Liver (tissue), 9 donors: ENCODE data around the gene CYP2C18. TPM values are rescaled to one million over a fixed set of nuclear protein-coding genes. Genes with fewer than 3 reads are reported as not detected.

Experiments
- DNase-seq: peaks from one replicate; pipeline ENCODE4 v3.0.0-alpha.2; 2017; ENCODE audit warnings: low spot score
- H3K27ac ChIP-seq, 2 donors: one replicate each; pipeline ENCODE4 v1.7.0; 2013; ENCODE audit warnings: inconsistent platforms in 2 of 2, low read length in 2 of 2, control low read depth in 1 of 2, low read depth in 1 of 2, mild to moderate bottlenecking in 1 of 2
- H3K27me3 ChIP-seq, 4 donors: one replicate each; pipeline versions ENCODE4 v1.6.1 to v1.7.0; 2013; ENCODE audit warnings: low read length in 3 of 4, inconsistent platforms in 1 of 4, mild to moderate bottlenecking in 1 of 4, moderate library complexity in 1 of 4; ENCODE audit not compliant: control insufficient read depth in 4 of 4, insufficient read depth in 4 of 4
- H3K36me3 ChIP-seq, 4 donors: one replicate each; pipeline versions ENCODE4 v1.6.1 to v1.7.0; 2013; ENCODE audit warnings: low read length in 3 of 4, mild to moderate bottlenecking in 3 of 4, low read depth in 1 of 4, moderate library complexity in 1 of 4; ENCODE audit not compliant: control insufficient read depth in 4 of 4, insufficient read depth in 3 of 4
- H3K4me1 ChIP-seq, 4 donors: one replicate each; pipeline versions ENCODE4 v1.6.1 to v1.7.0; 2013; ENCODE audit warnings: low read length in 3 of 4, mild to moderate bottlenecking in 3 of 4, moderate library complexity in 1 of 4; ENCODE audit not compliant: control insufficient read depth in 4 of 4, insufficient read depth in 4 of 4
- H3K4me3 ChIP-seq, 3 donors: one replicate each; pipeline versions ENCODE4 v1.6.1 to v1.7.0; 2013; ENCODE audit warnings: low read length in 3 of 3, control low read depth in 1 of 3, low read depth in 1 of 3, mild to moderate bottlenecking in 1 of 3
- H3K9ac ChIP-seq, 2 donors: one replicate each; pipeline ENCODE4 v1.7.0; 2013; ENCODE audit warnings: low read length in 2 of 2, mild to moderate bottlenecking in 2 of 2, moderate library complexity in 2 of 2, control low read depth in 1 of 2, low read depth in 1 of 2
- H3K9me3 ChIP-seq, 4 donors: one replicate each; pipeline versions ENCODE4 v1.6.1 to v1.7.0; 2013; ENCODE audit warnings: low read length in 3 of 4; ENCODE audit not compliant: control insufficient read depth in 4 of 4
- EGR1 ChIP-seq, 2 donors: IDR thresholded peaks; 2 replicates each; pipeline ENCODE4 v1.6.1; 2016 to 2018; ENCODE audit warnings: antibody characterized with exemption in 2 of 2, low read depth in 2 of 2
- FOXA1 ChIP-seq: IDR thresholded peaks from 2 replicates; pipeline ENCODE4 v1.6.1; 2016; ENCODE audit warnings: antibody characterized with exemption
- FOXA2 ChIP-seq: IDR thresholded peaks from 2 replicates; pipeline ENCODE4 v1.6.1; 2016; ENCODE audit warnings: antibody characterized with exemption
- GABPA ChIP-seq, 2 donors: IDR thresholded peaks in 1 of 2; conservative IDR thresholded peaks in 1 of 2; 2 replicates each; pipeline ENCODE4 v1.6.1; 2016; ENCODE audit warnings: antibody characterized with exemption in 2 of 2, mild to moderate bottlenecking in 1 of 2, moderate library complexity in 1 of 2
- HNF4A ChIP-seq, 2 donors: conservative IDR thresholded peaks; 2 replicates each; pipeline ENCODE4 v1.6.1; 2016; ENCODE audit warnings: antibody characterized with exemption in 2 of 2, mild to moderate bottlenecking in 2 of 2
- JUND ChIP-seq, 2 donors: IDR thresholded peaks; 2 replicates each; pipeline ENCODE4 v1.6.1; 2016; ENCODE audit warnings: antibody characterized with exemption in 2 of 2
- NR2F2 ChIP-seq: IDR thresholded peaks from 2 replicates; pipeline ENCODE4 v1.6.1; 2016; ENCODE audit warnings: antibody characterized with exemption
- RAD21 ChIP-seq, 2 donors: IDR thresholded peaks; 2 replicates each; pipeline ENCODE4 v1.6.1; 2016; ENCODE audit warnings: antibody characterized with exemption in 2 of 2, mild to moderate bottlenecking in 2 of 2
- RXRA ChIP-seq, 2 donors: IDR thresholded peaks; 2 replicates each; pipeline ENCODE4 v1.6.1; 2017 to 2018; ENCODE audit warnings: antibody characterized with exemption in 2 of 2, mild to moderate bottlenecking in 1 of 2
- SP1 ChIP-seq: IDR thresholded peaks from 2 replicates; pipeline ENCODE4 v1.6.1; 2018; ENCODE audit warnings: antibody characterized with exemption, mild to moderate bottlenecking
- TAF1 ChIP-seq: conservative IDR thresholded peaks from 2 replicates; pipeline ENCODE4 v1.6.1; 2016; ENCODE audit warnings: antibody characterized with exemption, mild to moderate bottlenecking
- YY1 ChIP-seq: IDR thresholded peaks from 2 replicates; pipeline ENCODE4 v1.6.1; 2016; ENCODE audit warnings: antibody characterized with exemption, mild to moderate bottlenecking
- WGBS: extraction: QIAGEN DNeasy Blood & Tissue Kit; methylation state at CpG from one replicate; pipeline ENCODE4 v1.1.7; 2013; 5-methylcytosine and 5-hydroxymethylcytosine counted together
- polyA plus RNA-seq, 2 donors: library from polyadenylated mRNA; stranded (reverse) in 1 of 2; unstranded in 1 of 2; fragments of 200-250 nt in 1 of 2; fragments of >200 nt in 1 of 2; fragmentation: Nextera tagmentation in 1 of 2; extraction: Ambion mirVana in 1 of 2; gene quantifications; one replicate each; pipeline versions ENCODE4 v1.2.1 to v1.2.3, GENCODE V29; 2013 to 2015
- total RNA-seq, 2 donors: library from RNA; depleted of rRNA; stranded (reverse); fragments of >200 nt; gene quantifications; one replicate each; pipeline ENCODE4 v1.2.3, GENCODE V29; 2014
- TF ChIP-seq, protein P1 (sequence below): IDR thresholded peaks from 2 replicates; pipeline ENCODE4 v1.6.1; 2016; ENCODE audit warnings: antibody characterized with exemption
- TF ChIP-seq, protein P2 (sequence below): IDR thresholded peaks from 2 replicates; pipeline ENCODE4 v1.6.1; 2016; ENCODE audit warnings: antibody characterized with exemption
- TF ChIP-seq, protein P3 (sequence below): IDR thresholded peaks from 2 replicates; pipeline ENCODE4 v1.6.1; 2016; ENCODE audit warnings: antibody characterized with exemption
- TF ChIP-seq, protein P4 (sequence below): IDR thresholded peaks from 2 replicates; pipeline ENCODE4 v1.6.1; 2016; ENCODE audit warnings: antibody characterized with exemption, mild to moderate bottlenecking
- donor health status: healthy.
- donor health status: healthy.
- donor health status: healthy.
- donor health status: healthy.
- donor health status: healthy.

Gene CYP2C18
- total and polyA plus RNA-seq, 4 donors = 0.93 to 51.5 (median 40.5) TPM

DNA sequence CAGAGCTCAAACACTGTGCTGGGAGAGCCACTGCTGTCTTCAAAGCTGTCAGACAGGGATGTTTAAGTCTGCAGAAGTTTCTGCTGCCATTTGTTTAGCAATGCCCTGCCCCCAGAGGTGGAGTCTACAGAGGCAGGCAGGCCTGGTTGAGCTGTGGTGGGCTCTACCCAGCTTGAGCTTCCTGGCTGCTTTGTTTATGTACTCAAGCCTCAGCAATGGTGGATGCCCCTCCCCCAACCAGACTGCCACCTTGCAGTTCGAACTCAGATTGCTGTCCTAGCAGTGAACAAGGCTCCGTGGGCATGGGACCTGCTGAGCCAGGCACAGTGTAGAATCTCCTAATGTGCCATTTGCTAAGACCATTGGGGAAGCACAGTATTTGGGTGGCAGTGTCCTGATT lies 74.4 kb downstream of the CYP2C18 start:
- 86% methylated on average over 2 of the region's 2 CpGs for WGBS
- Histone ChIP-seq H3K27ac (no peak overlapping the region), H3K4me3 (no peak overlapping the region), H3K27me3 (no peaks in the 10 kb centered on the region), H3K4me1 (peaks cover 2 to 16% (median 9%) of the 10 kb centered on the region in 4 donors), H3K9ac (no peak overlapping the region), H3K36me3 (peaks cover 0 to 4% (median 2%) of the 10 kb centered on the region in 4 donors), H3K9me3 (no peaks in the 10 kb centered on the region)
- TF ChIP-seq YY1 = no peak
- no peak for DNase-seq

DNA sequence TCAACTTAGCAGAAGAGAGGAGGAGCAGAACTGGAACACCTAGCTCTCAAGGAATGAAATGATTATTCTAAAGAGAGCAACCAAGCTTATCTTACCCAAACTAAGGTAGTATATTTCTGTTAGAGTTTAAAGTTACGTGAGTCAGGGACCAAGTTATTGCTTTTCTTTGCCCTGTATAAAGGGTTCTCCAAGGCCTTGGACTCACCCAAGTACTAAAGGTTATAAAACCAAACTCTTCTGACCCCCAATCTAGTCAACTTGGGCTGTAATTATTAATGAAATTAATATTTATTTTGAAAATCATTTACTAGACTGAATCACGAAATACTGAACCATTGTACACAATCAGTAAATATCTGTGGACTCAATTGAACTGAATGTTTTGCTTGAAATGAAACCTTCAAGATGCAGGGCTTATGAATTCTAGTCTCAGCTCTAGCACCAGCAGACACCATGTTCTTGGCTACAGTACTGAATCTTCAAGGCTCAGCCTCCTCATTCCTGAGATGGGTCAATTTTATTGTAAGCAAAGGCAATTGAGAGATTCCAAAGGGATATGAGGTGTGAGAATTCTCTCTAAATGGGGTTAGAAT lies 77.2 kb downstream of the CYP2C18 start:
- H3K27ac ChIP-seq = peak overlapping the region in 1 of 2 donors; percentile 8
- peak overlapping the region in 1 of 3 donors; percentile 11 for H3K4me3 ChIP-seq
- no peaks in the 10 kb centered on the region for H3K27me3 ChIP-seq
- no peak for DNase-seq
- 30% methylated on average over 2 of the region's 2 CpGs for WGBS
- peaks cover 2 to 16% (median 9%) of the 10 kb centered on the region in 4 donors for H3K4me1 ChIP-seq
- TF ChIP-seq, protein P1, sequence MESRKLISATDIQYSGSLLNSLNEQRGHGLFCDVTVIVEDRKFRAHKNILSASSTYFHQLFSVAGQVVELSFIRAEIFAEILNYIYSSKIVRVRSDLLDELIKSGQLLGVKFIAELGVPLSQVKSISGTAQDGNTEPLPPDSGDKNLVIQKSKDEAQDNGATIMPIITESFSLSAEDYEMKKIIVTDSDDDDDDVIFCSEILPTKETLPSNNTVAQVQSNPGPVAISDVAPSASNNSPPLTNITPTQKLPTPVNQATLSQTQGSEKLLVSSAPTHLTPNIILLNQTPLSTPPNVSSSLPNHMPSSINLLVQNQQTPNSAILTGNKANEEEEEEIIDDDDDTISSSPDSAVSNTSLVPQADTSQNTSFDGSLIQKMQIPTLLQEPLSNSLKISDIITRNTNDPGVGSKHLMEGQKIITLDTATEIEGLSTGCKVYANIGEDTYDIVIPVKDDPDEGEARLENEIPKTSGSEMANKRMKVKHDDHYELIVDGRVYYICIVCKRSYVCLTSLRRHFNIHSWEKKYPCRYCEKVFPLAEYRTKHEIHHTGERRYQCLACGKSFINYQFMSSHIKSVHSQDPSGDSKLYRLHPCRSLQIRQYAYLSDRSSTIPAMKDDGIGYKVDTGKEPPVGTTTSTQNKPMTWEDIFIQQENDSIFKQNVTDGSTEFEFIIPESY = no peak
- TF ChIP-seq FOXA2 (no peak), FOXA1 (no peak), HNF4A (conservative IDR thresholded peaks at IDR 0.05) (peak; percentile 56 to 57), TAF1 (no peak), SP1 (peak; percentile 32), NR2F2 (no peak), GABPA (IDR thresholded peaks at IDR 0.05 in 1 of 2, conservative IDR thresholded peaks at IDR 0.05 in 1 of 2) (no peak), RXRA (IDR thresholded peaks at IDR 0.05) (peak; percentile 38 to 73), RAD21 (IDR thresholded peaks at IDR 0.05) (no peak), EGR1 (IDR thresholded peaks at IDR 0.05; ENCODE audit: low read depth in 2 of 2) (no peak), JUND (IDR thresholded peaks at IDR 0.05) (no peak)
- TF ChIP-seq, protein P2, sequence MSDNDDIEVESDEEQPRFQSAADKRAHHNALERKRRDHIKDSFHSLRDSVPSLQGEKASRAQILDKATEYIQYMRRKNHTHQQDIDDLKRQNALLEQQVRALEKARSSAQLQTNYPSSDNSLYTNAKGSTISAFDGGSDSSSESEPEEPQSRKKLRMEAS = no peak
- TF ChIP-seq, protein P3, sequence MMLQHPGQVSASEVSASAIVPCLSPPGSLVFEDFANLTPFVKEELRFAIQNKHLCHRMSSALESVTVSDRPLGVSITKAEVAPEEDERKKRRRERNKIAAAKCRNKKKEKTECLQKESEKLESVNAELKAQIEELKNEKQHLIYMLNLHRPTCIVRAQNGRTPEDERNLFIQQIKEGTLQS = no peak
- TF ChIP-seq, protein P4, sequence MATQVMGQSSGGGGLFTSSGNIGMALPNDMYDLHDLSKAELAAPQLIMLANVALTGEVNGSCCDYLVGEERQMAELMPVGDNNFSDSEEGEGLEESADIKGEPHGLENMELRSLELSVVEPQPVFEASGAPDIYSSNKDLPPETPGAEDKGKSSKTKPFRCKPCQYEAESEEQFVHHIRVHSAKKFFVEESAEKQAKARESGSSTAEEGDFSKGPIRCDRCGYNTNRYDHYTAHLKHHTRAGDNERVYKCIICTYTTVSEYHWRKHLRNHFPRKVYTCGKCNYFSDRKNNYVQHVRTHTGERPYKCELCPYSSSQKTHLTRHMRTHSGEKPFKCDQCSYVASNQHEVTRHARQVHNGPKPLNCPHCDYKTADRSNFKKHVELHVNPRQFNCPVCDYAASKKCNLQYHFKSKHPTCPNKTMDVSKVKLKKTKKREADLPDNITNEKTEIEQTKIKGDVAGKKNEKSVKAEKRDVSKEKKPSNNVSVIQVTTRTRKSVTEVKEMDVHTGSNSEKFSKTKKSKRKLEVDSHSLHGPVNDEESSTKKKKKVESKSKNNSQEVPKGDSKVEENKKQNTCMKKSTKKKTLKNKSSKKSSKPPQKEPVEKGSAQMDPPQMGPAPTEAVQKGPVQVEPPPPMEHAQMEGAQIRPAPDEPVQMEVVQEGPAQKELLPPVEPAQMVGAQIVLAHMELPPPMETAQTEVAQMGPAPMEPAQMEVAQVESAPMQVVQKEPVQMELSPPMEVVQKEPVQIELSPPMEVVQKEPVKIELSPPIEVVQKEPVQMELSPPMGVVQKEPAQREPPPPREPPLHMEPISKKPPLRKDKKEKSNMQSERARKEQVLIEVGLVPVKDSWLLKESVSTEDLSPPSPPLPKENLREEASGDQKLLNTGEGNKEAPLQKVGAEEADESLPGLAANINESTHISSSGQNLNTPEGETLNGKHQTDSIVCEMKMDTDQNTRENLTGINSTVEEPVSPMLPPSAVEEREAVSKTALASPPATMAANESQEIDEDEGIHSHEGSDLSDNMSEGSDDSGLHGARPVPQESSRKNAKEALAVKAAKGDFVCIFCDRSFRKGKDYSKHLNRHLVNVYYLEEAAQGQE = no peak
- H3K9me3 ChIP-seq = no peaks in the 10 kb centered on the region
- H3K9ac ChIP-seq = no peak overlapping the region
- peaks cover 0 to 3% (median 0%) of the 10 kb centered on the region in 4 donors for H3K36me3 ChIP-seq
